HepG2 (cell line): Measurements from ENCODE around the gene ACAP2. TPM values are rescaled to one million over a fixed set of nuclear protein-coding genes. Genes with fewer than 3 reads are reported as not detected.

Source experiments
- ATAC-seq: fragments of 200-7000 bp; cut with Tn5 transposase; 3 replicates; pipeline ENCODE4 v1.9.1; 2020; ENCODE audit warnings: mild to moderate bottlenecking, moderate library complexity
- BruUV-seq: library from RNA; stranded (reverse); fragments of 400-500 nt; replicated peaks from 2 replicates; lab custom pipeline; 2021; lab: Mats Ljungman, UMichigan
- CTCF ChIA-PET: fragments of 300-600 bp; formaldehyde crosslinking; extraction: SDS; loops from one replicate; lab custom pipeline; 2021; ENCODE audit warnings: low total read pairs, inconsistent platforms, low intra/inter-chr PET ratio; lab: Yijun Ruan, JAX
- POLR2A ChIA-PET: fragments of 350-600 bp; sonication (Branson Sonifier 250); formaldehyde crosslinking; loops from one replicate; lab custom pipeline; 2020; ENCODE audit warnings: antibody characterized with exemption, inconsistent platforms; lab: Yijun Ruan, JAX
- DNase-seq: peaks from one replicate; pipeline ENCODE4 v3.0.0-alpha.2; 2015; ENCODE audit warnings: low spot score
- FAIRE-seq: peaks from 3 replicates; lab custom pipeline; 2011; peaks lifted over from hg19 to GRCh38; lab: Jason Lieb, UNC
- H2AFZ ChIP-seq: one replicate; pipeline ENCODE4 v1.6.1; 2011; ENCODE audit warnings: low read length, inconsistent platforms
- H3K27ac ChIP-seq: fragments of 300-600 bp; 3 replicates; pipeline ENCODE4 v1.8.0; 2011; ENCODE audit warnings: mixed run types, mild to moderate bottlenecking, mixed read lengths, low read length, inconsistent platforms; ENCODE audit not compliant: insufficient read depth; ENCODE audit errors: extremely low read length
- H3K27me3 ChIP-seq, 2 experiments: fragments of 200-600 bp in 1 of 2; 2 replicates in 1 of 2; 3 replicates in 1 of 2; pipeline versions ENCODE4 v1.6.0 to v1.8.0; 2011; ENCODE audit warnings: low read length in 2 of 2, mild to moderate bottlenecking in 2 of 2, moderate library complexity in 2 of 2, inconsistent platforms in 1 of 2; ENCODE audit not compliant: insufficient read depth in 2 of 2, control insufficient read depth in 1 of 2
- H3K36me3 ChIP-seq, 2 experiments: fragments of 200-600 bp in 1 of 2; replicated peaks in 1 of 2; 2 replicates in 1 of 2; 3 replicates in 1 of 2; pipeline versions ENCODE4 v1.5.1 to v1.8.0; 2011; ENCODE audit warnings: low read length in 2 of 2, inconsistent platforms in 1 of 2; ENCODE audit not compliant: insufficient read depth in 2 of 2, control insufficient read depth in 1 of 2
- H3K4me1 ChIP-seq: 2 replicates; pipeline ENCODE4 v1.5.1; 2012; ENCODE audit warnings: low read length, inconsistent platforms; ENCODE audit not compliant: insufficient read depth
- H3K4me2 ChIP-seq: 2 replicates; pipeline ENCODE4 v1.6.0; 2011; ENCODE audit warnings: low read depth, low read length, inconsistent platforms
- H3K4me3 ChIP-seq, 3 experiments: fragments of 200-600 bp in 1 of 3; sonication (generic), shearing (Covaris generic) in 1 of 3; replicated peaks in 1 of 3; 2 replicates each; pipeline ENCODE4 v1.5.1; 2011 to 2016; ENCODE audit warnings: low read length in 3 of 3, inconsistent platforms in 2 of 3, low read depth in 2 of 3, mild to moderate bottlenecking in 2 of 3, control low read depth in 1 of 3, mixed read lengths in 1 of 3; ENCODE audit not compliant: insufficient read depth in 1 of 3
- H3K79me2 ChIP-seq: one replicate; pipeline ENCODE4 v1.6.1; 2011; ENCODE audit warnings: low read length, inconsistent platforms; ENCODE audit not compliant: insufficient read depth
- H3K9ac ChIP-seq: 2 replicates; pipeline ENCODE4 v1.6.0; 2011; ENCODE audit warnings: mild to moderate bottlenecking, low read depth, low read length, inconsistent platforms; ENCODE audit not compliant: insufficient read depth
- H3K9me3 ChIP-seq: 2 replicates; pipeline ENCODE4 v1.5.1; 2012; ENCODE audit warnings: mild to moderate bottlenecking, low read length
- H4K20me1 ChIP-seq: 2 replicates; pipeline ENCODE4 v1.6.0; 2011; ENCODE audit warnings: inconsistent platforms, mild to moderate bottlenecking, low read length, moderate library complexity; ENCODE audit not compliant: insufficient read depth
- HNRNPUL1 ChIP-seq: fragments of 200-400 bp; formaldehyde crosslinking; IDR thresholded peaks from 2 replicates; pipeline ENCODE4 v1.6.1; 2017; ENCODE audit warnings: low read depth, mild to moderate bottlenecking, low read length, moderate library complexity
- ZBTB8A ChIP-seq: sonication (generic); formaldehyde crosslinking; IDR thresholded peaks from 2 replicates; pipeline ENCODE4 v1.4.0; 2020; ENCODE audit warnings: mild to moderate bottlenecking, low read depth, missing genetic modification reagents, borderline replicate concordance
- ZNF318 ChIP-seq: sonication (generic); formaldehyde crosslinking; IDR thresholded peaks from 2 replicates; pipeline ENCODE4 v1.4.0; 2020; ENCODE audit warnings: mild to moderate bottlenecking, missing genetic modification reagents
- WGBS: methylation state at CpG from one replicate; pipeline ENCODE4 v1.1.6; 2017; ENCODE audit warnings: low lambda C conversion rate; 5-methylcytosine and 5-hydroxymethylcytosine counted together
- in situ Hi-C: cut with HindIII; loops from 2 replicates; pipeline ENCODE4 v1.10.0; 2017; ENCODE audit warnings: low pct_unique_long_range_greater_than_20kb; ENCODE audit not compliant: extremely low pct_ligation_motif_present
- intact Hi-C: fragments of 100-400 bp; cut with micrococcal nuclease; formaldehyde crosslinking; loops from one replicate; pipeline ENCODE4 v1.10.0; 2022; ENCODE audit not compliant: unreplicated experiment
- polyA plus RNA-seq, 8 experiments: library from polyadenylated mRNA; depleted of rRNA in 3 of 8; stranded (reverse) in 7 of 8; unstranded in 1 of 8; fragments of >200 nt; fragmentation: Illumina TruSeq in 4 of 8; extraction: Trizol in 4 of 8; gene quantifications; 2 replicates each; pipeline versions ENCODE4 v1.2.1 to v1.2.3, GENCODE V29; 2011 to 2016; ENCODE audit warnings: low read depth in 4 of 8, missing spikeins in 1 of 8, mixed read lengths in 1 of 8; ENCODE audit not compliant: insufficient read depth in 1 of 8
- total RNA-seq, 5 experiments: library from RNA; depleted of rRNA; stranded (reverse); fragments of >200 nt; fragmentation: Illumina TruSeq; extraction: Trizol; gene quantifications; 2 replicates each; pipeline ENCODE4 v1.2.3, GENCODE V29; 2016; ENCODE audit warnings: low read depth in 1 of 5

Gene ACAP2
- total and polyA plus RNA-seq, 2 of the 13 experiments (the other 11 are each of a cell fraction or from before 2014, with no cell fraction given) = 7.3 to 23.9 TPM

- TF ChIP-seq ZNF318 = no peak
- TF ChIP-seq ZBTB8A (CRISPR knock-in tag) = no peak
- TF ChIP-seq, all 625 proteins: peak for 0
Observed at GRCh38 chr3:195405651-195406050, 37.2 kb downstream of the ACAP2 start (continued).

GRCh38 chr3:195403841-195404408, 38.9 kb downstream of the ACAP2 start:
- WGBS = 98% methylated on average over 4 of the region's 4 CpGs

More at GRCh38 chr3:195403841-195404408, 38.9 kb downstream of the ACAP2 start:
- in situ Hi-C loops (no loop called here), intact Hi-C loops (no loop called here)
- TF ChIP-seq HNRNPUL1 = no peak
- CTCF ChIA-PET = no interaction called here
- POLR2A ChIA-PET = interaction anchor here (1.8 kb wide), 1 partner anchor 39 kb away, joined by 4 read pairs; the partner anchor contains the start of gene ACAP2
- Histone ChIP-seq H3K27ac (no peak overlapping the region), H3K4me1 (no peaks in the 10 kb centered on the region), H3K79me2 (peaks cover 6% of the 10 kb centered on the region), H2AFZ (no peak overlapping the region), H3K27me3 (no peaks in the 10 kb centered on the region), H3K36me3 (no peaks in the 10 kb centered on the region), H3K4me2 (no peak overlapping the region), H4K20me1 (no peaks in the 10 kb centered on the region), H3K9ac (no peak overlapping the region), H3K9me3 (no peaks in the 10 kb centered on the region), H3K4me3 (no peak overlapping the region)
- DNase-seq = no peak
- no peak for FAIRE-seq
- no TSS peak for BruUV-seq
- ATAC-seq = no peak
